HG03095 (cell line): ENCODE results near the gene DNAJC30.
"Not testable (repeated sequence)": the region's sequence is repeated elsewhere in the genome, so short reads cannot be mapped to it uniquely, and the experiment has no call there.

Experiments used
- ATAC-seq: cut with Tn5 transposase; IDR thresholded peaks from one replicate; pipeline ENCODE4 v1.9.1; 2021; ENCODE audit warnings: moderate library complexity; ENCODE audit not compliant: unreplicated experiment

The DNAJC30 gene

GRCh38 chr7:73683056-73683787, at the start of gene DNAJC30, which contains the start of gene BUD23:
Gene DNAJC30, minus strand, starts transcription at chr7:73683453. Its CDS starts 30 bp downstream, at chr7:73683423.
Gene BUD23, plus strand, starts transcription at chr7:73683597. Its CDS starts 29 bp downstream, at chr7:73683626.
- ATAC-seq: peak; percentile 88

GRCh38 chr7:73732397-73732796, 49.1 kb upstream of the DNAJC30 start:
- no peak for ATAC-seq

GRCh38 chr7:73730485-73730884, 47.2 kb upstream of the DNAJC30 start:
- ATAC-seq: no peak

GRCh38 chr7:73728551-73728950, 45.3 kb upstream of the DNAJC30 start:
- no peak for ATAC-seq

GRCh38 chr7:73727952-73728351, 44.7 kb upstream of the DNAJC30 start:
- no peak for ATAC-seq

- ATAC-seq: no peak
These were observed 42.8 kb upstream of the DNAJC30 start for GRCh38 chr7:73726083-73726466.

- ATAC-seq: no peak
These were observed 40.6 kb upstream of the DNAJC30 start for GRCh38 chr7:73723813-73724212.

GRCh38 chr7:73722785-73723184, 39.5 kb upstream of the DNAJC30 start:
- ATAC-seq: no peak

GRCh38 chr7:73722182-73722581, 38.9 kb upstream of the DNAJC30 start:
- not testable (repeated sequence) for ATAC-seq

- no peak for ATAC-seq
These were observed 38.1 kb upstream of the DNAJC30 start for GRCh38 chr7:73721377-73721817.

GRCh38 chr7:73720443-73720842, 37.2 kb upstream of the DNAJC30 start:
- not testable (repeated sequence) for ATAC-seq

- no peak for ATAC-seq
These were observed 36.5 kb upstream of the DNAJC30 start for GRCh38 chr7:73719806-73720169.

GRCh38 chr7:73718905-73719805, 35.9 kb upstream of the DNAJC30 start, which contains the start of gene STX1A:
Gene STX1A, minus strand, starts transcription at chr7:73719669. Its CDS starts 38 bp downstream, at chr7:73719631.
- ATAC-seq: peak; percentile 54

- no peak for ATAC-seq
These were observed 35.2 kb upstream of the DNAJC30 start for GRCh38 chr7:73718438-73718881.

- ATAC-seq: no peak
These were observed 34.7 kb upstream of the DNAJC30 start for GRCh38 chr7:73717991-73718405.

GRCh38 chr7:73717025-73717807, 34.0 kb upstream of the DNAJC30 start:
- no peak for ATAC-seq

GRCh38 chr7:73716318-73716890, 33.2 kb upstream of the DNAJC30 start:
- no peak for ATAC-seq

GRCh38 chr7:73715648-73716317, 32.5 kb upstream of the DNAJC30 start:
- no peak for ATAC-seq

GRCh38 chr7:73713319-73713718, 30.1 kb upstream of the DNAJC30 start:
- ATAC-seq: not testable (repeated sequence)

- no peak for ATAC-seq
These were observed 29.5 kb upstream of the DNAJC30 start for GRCh38 chr7:73712773-73713172.
